ENCODE data around the gene ELL2. TPM values are rescaled to one million over a fixed set of nuclear protein-coding genes. Genes with fewer than 3 reads are reported as not detected.

The ELL2 gene
- total and polyA plus RNA-seq, 2 of the 13 experiments (the other 11 are each of a cell fraction or from before 2014, with no cell fraction given) = 78.9 to 97.1 TPM

GRCh38 chr5:95966005-95966404 is 4.4 kb upstream of the ELL2 start (continued):
- no peak for TF ChIP-seq JUN (CRISPR knock-in tag; IDR thresholded peaks at IDR 0.05)
- TF ChIP-seq ARID5B (CRISPR knock-in tag; IDR thresholded peaks at IDR 0.05) = peak; percentile 98
- no peak for TF ChIP-seq PCBP2 (optimal IDR thresholded peaks at IDR 0.05; ENCODE audit: low read depth, low read length, poor library complexity, severe bottlenecking)
- TF ChIP-seq ZNF83 (CRISPR knock-in tag; IDR thresholded peaks at IDR 0.05; ENCODE audit: borderline replicate concordance) = no peak
- TF ChIP-seq NCOR1 (IDR thresholded peaks at IDR 0.05; ENCODE audit: borderline replicate concordance, low read length) = no peak
- no peak for TF ChIP-seq REPIN1 (CRISPR knock-in tag; IDR thresholded peaks at IDR 0.05; ENCODE audit: borderline replicate concordance, low read depth)
- TF ChIP-seq ZNF784 (CRISPR knock-in tag; IDR thresholded peaks at IDR 0.05; ENCODE audit: borderline replicate concordance) = no peak
- TF ChIP-seq ZNF549 (CRISPR knock-in tag; IDR thresholded peaks at IDR 0.05) = no peak
- TF ChIP-seq ZBTB7B (CRISPR knock-in tag; IDR thresholded peaks at IDR 0.05) = peak; percentile 36; the same call in 1 of the 2 replicates
- no peak; the same call in 1 of the 2 replicates for TF ChIP-seq ZSCAN5A (CRISPR knock-in tag; IDR thresholded peaks at IDR 0.05; ENCODE audit: borderline replicate concordance)
- TF ChIP-seq SP5 (CRISPR knock-in tag; IDR thresholded peaks at IDR 0.05; ENCODE audit: borderline replicate concordance, low read depth) = peak; percentile 56
- TF ChIP-seq ZNF557 (CRISPR knock-in tag; IDR thresholded peaks at IDR 0.05) = no peak
- no peak for TF ChIP-seq AGO2 (optimal IDR thresholded peaks at IDR 0.05; ENCODE audit: low read depth, low read length)
- TF ChIP-seq ZNF101 (CRISPR knock-in tag; IDR thresholded peaks at IDR 0.05; ENCODE audit: borderline replicate concordance, low read depth) = no peak
- no peak for TF ChIP-seq PBX2 (CRISPR knock-in tag; IDR thresholded peaks at IDR 0.05)
- no peak for TF ChIP-seq TBP (CRISPR knock-in tag; IDR thresholded peaks at IDR 0.05)
- TF ChIP-seq NRL (CRISPR knock-in tag; IDR thresholded peaks at IDR 0.05; ENCODE audit: borderline replicate concordance) = no peak
- no peak for TF ChIP-seq ATF6 (CRISPR knock-in tag; conservative IDR thresholded peaks at IDR 0.05)
- TF ChIP-seq ZNF883 (CRISPR knock-in tag; IDR thresholded peaks at IDR 0.05; ENCODE audit: not compliant biosample characterization) = no peak
- TF ChIP-seq ZKSCAN8 (CRISPR knock-in tag; IDR thresholded peaks at IDR 0.05; ENCODE audit: borderline replicate concordance) = no peak
- TF ChIP-seq ZNF383 (CRISPR knock-in tag; IDR thresholded peaks at IDR 0.05; ENCODE audit: borderline replicate concordance) = no peak
- no peak for TF ChIP-seq ZNF775 (CRISPR knock-in tag; IDR thresholded peaks at IDR 0.05; ENCODE audit: borderline replicate concordance)

Data from HepG2 (cell line).